Neural progenitor cell (in vitro differentiated cells): ENCODE measurements around the gene PREX1.
A peak's percentile ranks its signal among the peaks of the same experiment; 100 is the strongest.

Source experiments
- CTCF ChIP-seq: fragments of 200-600 bp; sonication (generic); IDR thresholded peaks from 2 replicates; pipeline ENCODE4 v1.5.1; 2017; ENCODE audit warnings: antibody characterized with exemption, mild to moderate bottlenecking
- EZH2phosphoT487 ChIP-seq: fragments of 200-600 bp; sonication (generic); IDR thresholded peaks from 2 replicates; pipeline ENCODE4 v1.6.1; 2017; ENCODE audit warnings: antibody characterized with exemption

- TF ChIP-seq CTCF, result peak; percentile 76
- TF ChIP-seq EZH2phosphoT487, result no peak
Measured at GRCh38 chr20:48620507-48621375, 207.1 kb downstream of the PREX1 start.
